Non-pigmented ciliary epithelial cell (primary cell): ENCODE measurements around the gene STYX.
"Not testable (repeated sequence)": the region's sequence is repeated elsewhere in the genome, so short reads cannot be mapped to it uniquely, and the experiment has no call there.

ENCODE experiments used
- DNase-seq: peaks from one replicate; pipeline ENCODE4 v3.0.0-alpha.2; 2010; ENCODE audit warnings: low read depth

Gene STYX

GRCh38 chr14:52727509-52727908 is 2.5 kb upstream of the STYX start:
- DNase-seq, result not testable (repeated sequence)

GRCh38 chr14:52729035-52729434 is 931 bp upstream of the STYX start:
- DNase-seq, result not testable (repeated sequence)

GRCh38 chr14:52729585-52729924 is 411 bp upstream of the STYX start:
- DNase-seq, result no peak

GRCh38 chr14:52730709-52731111 is 744 bp downstream of the STYX start:
- DNase-seq, result no peak

- no peak for DNase-seq
Observed at GRCh38 chr14:52733824-52734223, 3.9 kb downstream of the STYX start.

- no peak for DNase-seq
Observed at GRCh38 chr14:52735921-52736489, 6.0 kb downstream of the STYX start.

- DNase-seq, result no peak
Observed at GRCh38 chr14:52738409-52738808, 8.4 kb downstream of the STYX start.

- no peak for DNase-seq
Observed at GRCh38 chr14:52740751-52741150, 10.8 kb downstream of the STYX start.

- DNase-seq, result no peak
Observed at GRCh38 chr14:52741865-52742264, 11.9 kb downstream of the STYX start.

- no peak for DNase-seq
Observed at GRCh38 chr14:52748647-52749292, 18.8 kb downstream of the STYX start.

- no peak for DNase-seq
Observed at GRCh38 chr14:52755607-52756316, 25.8 kb downstream of the STYX start.

GRCh38 chr14:52759145-52759544 is 29.2 kb downstream of the STYX start:
- DNase-seq, result no peak

GRCh38 chr14:52762923-52763322 is 33.0 kb downstream of the STYX start:
- DNase-seq, result not testable (repeated sequence)

GRCh38 chr14:52767058-52767833 is 37.3 kb downstream of the STYX start:
- no peak for DNase-seq

GRCh38 chr14:52769887-52770286 is 39.9 kb downstream of the STYX start:
- no peak for DNase-seq

- no peak for DNase-seq
Observed at GRCh38 chr14:52776816-52777215, 46.9 kb downstream of the STYX start.

GRCh38 chr14:52778702-52779101 is 48.7 kb downstream of the STYX start:
- no peak for DNase-seq

GRCh38 chr14:52780893-52781292 is 50.9 kb downstream of the STYX start:
- DNase-seq, result no peak

- DNase-seq, result no peak
Observed at GRCh38 chr14:52781629-52782028, 51.7 kb downstream of the STYX start.

GRCh38 chr14:52783206-52783605 is 53.2 kb downstream of the STYX start:
- no peak for DNase-seq

- DNase-seq, result no peak
Observed at GRCh38 chr14:52786887-52787286, 56.9 kb downstream of the STYX start.

GRCh38 chr14:52789118-52789517 is 59.2 kb downstream of the STYX start:
- DNase-seq, result no peak
